ENCODE measurements around the gene SCN3A.

Gene SCN3A

DNA sequence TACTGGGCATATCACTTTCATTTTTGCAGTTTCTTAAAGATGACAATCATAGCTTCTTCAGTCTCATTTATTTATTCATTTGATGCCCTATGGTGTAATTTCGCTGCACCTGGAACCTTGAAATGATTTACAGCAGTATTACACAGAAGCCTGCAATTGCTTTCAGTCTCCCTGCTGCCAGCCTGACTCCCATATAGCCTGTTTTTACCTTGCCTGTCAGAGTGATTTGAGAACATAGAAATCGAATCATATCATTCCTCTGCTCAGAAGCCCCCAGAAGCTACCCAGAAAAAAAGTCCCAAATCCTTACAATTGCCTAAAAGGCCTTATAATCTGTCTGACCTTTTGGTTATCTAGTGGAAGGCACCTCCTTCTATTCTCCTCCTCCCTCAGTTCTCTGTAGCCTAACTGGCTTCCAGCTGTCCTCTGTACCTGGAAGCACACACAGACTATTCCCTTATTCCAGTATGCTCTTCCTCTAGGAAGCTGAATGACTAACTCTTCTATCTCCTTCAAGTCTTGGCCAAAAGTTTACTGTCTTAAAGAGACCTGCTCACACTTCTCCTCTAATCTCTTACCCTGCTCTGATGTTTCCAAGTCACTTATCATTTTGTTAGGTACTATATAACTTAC lies 12.6 kb downstream of the SCN3A start:
- no peak for DNase-seq

DNA sequence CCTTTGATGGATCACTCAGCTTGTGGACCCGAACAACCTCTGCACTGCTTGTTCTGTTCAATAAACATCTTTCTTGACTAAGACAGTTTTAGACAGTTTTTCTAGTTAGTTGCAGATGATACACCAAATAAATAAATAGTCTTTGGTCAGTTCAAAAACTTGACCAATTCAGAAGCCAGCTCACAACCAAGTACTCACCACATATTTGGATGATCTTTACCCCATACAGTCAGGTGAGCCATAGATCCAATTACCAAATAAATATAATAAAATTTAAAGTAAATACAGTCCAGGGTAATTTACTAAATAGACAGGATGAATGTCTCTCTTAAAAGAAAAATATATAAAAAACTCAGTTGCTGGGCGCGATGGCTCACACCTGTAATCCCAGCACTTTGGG lies 18.2 kb downstream of the SCN3A start:
- no peak for DNase-seq

DNA sequence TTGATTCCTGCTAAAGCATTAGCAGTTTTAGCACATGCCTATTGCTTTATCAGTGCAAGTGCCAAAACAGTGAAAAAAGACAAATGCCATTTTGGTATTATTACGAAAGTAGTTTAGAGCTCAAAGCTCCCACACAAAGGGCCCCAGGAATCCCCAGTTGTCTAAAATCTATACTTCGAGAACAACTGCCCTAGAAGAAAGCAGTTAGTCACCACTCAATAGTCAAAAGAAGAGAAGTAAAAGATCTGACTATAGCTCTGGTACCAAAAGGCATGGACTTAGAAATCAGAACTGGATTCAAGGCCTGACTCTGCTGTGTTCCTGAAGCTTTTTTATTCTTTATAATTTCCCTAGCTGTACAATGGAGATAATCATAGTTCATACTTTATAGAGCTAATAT lies 21.8 kb downstream of the SCN3A start:
- DNase-seq, result no peak

DNA sequence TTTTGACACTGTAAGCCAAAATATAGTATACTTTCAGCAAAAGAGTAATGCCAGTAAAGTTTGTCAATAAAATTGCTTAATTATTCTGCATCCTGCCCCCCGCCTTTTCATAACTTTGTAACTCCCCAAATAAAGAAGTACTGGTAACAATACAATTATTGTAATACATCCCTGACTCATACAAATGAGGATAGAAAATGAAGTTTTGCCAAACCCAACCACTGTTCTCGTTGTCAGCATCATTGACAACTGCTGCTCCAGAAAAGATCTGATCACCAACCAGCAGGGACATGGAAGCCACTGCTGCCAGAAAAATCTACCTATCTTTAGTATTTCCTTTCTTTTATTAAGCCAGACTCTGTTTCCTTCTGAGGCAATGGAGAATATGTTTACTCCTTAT lies 27.1 kb downstream of the SCN3A start:
- DNase-seq, result no peak

DNA sequence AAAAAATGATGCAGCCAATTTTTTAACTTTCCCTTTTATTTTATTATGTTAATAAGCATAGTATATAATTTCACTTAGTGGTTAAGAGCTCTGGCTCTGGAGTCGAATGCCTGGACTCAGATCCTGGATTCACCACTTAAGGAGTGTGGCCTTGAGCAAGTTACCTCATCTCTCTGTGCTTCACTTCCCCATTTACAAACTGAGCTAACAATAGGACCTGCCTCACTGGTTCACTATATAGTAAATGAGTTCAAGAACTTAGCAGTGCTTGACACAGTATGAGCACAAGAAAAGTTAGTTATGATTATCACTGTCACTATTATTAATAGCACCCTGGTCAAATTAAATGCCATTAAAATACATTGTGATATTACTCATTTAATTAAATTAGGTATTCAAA lies 30.6 kb downstream of the SCN3A start:
- DNase-seq, result no peak

DNA sequence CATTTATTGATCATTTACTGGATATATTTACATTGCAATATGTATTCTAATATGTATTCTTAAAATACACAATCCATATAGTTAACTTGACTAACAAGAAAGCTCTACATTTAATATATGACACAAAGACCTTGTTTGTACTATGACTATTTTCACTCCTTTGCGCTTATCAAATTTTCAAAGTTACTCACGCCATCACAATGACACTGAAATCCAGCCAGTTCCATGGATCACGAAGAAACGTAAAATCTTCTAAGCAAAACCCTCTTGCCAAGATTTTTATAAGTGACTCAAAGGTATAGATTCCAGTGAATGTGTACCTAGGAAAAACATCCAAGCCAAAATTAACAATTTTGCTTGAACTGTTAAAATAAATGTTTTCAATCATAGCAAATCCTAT lies 39.6 kb downstream of the SCN3A start:
- no peak for DNase-seq

DNA sequence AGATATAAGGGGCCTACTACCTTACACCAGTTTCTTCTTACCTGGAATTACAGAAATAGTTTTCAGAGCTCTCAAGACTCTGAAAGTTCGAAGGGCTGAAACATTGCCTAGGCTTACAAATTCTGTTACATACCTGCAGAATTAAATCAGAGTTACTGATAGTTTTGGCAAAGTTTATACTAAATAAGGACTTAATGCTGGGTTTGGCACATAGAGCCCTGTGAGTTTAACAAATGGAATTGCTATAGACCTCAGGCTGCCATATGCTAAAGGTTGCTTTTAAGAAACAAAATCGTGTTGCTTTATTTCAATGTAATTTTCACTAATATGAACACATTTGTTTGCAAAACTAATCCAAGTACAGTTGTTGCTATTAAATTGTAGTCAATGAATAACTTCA lies 40.1 kb downstream of the SCN3A start:
- no peak for DNase-seq

DNA sequence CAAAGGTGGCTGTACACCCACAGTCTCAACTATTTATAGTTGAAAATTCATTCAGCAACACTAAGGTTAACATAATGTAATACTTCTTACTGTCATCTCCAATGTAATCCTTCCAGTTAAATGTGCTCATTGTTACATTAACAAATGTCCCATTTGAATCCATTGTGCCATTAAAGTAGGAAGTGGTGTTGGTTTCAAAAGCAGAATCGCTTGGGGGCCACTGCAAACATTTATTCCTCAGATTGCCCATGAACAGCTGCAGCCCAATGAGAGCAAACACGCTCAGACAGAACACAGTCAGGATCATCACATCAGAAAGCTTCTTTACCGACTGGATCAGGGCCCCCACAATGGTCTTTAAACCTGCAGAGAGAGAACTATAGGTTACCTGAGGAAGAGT lies 41.4 kb downstream of the SCN3A start:
- no peak for DNase-seq

DNA sequence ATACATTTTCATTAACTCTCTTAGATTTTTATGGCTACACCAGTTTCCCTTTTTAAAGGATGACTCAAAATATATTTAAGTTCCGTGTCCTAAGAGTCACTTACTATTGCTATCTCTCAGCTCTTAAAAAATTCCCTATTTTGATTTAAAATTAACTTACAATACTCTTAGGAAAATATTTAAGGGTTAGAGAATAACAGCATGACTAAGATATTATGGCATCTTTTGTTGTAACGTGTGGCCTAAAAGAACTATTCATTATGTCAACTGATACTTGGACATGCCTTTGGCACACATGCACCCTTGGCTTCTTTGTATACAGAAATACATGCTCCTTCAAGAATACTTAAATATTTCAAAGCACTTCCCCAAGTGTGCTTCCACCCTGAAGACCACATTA lies 42.3 kb downstream of the SCN3A start:
- DNase-seq, result no peak

DNA sequence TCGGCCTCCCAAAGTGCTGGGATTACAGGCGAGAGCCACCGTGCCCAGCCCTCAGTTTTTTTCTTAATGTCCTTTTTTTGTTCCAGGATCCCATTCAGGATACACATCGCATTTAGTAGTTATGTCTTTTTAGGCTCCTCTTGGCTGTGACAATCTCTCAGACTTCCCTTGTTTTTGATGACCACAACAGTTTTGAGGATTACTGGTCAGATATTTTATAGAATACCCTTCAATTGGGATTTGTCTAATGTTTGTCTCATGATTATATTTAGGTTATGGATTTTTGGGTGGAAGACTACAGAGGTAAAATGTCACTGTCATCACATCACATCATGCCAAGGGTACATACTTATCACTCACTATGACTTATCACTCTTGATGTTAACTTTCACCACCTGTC lies 46.7 kb downstream of the SCN3A start:
- no peak for DNase-seq

DNA sequence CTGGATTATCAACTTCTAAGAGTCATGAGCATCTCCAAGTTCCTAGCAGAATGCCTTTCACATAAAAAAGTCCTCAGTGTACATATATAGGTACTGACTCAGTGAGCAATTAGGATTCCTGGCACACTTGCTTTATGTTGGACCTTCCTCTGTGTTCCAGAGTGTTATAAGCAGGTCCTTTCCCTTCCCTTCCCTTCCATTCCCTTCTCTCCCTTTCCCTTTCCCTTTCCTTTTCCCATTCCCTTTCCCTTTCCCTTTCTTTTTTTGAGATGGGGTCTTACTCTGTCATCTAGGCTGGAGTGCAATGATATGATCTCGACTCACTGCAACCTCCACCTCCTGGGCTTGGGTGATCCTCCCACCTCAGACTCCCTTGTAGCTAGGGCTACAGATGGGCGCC lies 48.7 kb downstream of the SCN3A start:
- DNase-seq, result no peak

DNA sequence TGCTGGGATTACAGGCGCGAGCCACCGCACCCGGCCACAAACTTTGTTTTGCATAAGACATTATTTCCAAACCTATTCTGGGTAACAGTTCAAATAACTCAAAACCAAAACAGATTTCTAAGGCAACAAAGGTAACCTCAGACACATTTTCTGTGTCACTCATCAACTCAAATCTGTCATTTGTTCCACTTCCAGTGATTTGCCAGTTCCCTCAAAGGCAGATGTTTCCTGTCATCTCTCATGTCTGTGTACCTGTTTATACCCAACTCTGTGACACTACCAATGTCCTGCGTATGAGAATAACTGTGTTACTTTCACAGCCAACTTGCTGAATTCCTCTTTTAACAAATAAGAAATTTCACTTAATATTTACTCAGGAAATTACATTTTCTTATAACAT lies 54.4 kb downstream of the SCN3A start:
- DNase-seq, result no peak

DNA sequence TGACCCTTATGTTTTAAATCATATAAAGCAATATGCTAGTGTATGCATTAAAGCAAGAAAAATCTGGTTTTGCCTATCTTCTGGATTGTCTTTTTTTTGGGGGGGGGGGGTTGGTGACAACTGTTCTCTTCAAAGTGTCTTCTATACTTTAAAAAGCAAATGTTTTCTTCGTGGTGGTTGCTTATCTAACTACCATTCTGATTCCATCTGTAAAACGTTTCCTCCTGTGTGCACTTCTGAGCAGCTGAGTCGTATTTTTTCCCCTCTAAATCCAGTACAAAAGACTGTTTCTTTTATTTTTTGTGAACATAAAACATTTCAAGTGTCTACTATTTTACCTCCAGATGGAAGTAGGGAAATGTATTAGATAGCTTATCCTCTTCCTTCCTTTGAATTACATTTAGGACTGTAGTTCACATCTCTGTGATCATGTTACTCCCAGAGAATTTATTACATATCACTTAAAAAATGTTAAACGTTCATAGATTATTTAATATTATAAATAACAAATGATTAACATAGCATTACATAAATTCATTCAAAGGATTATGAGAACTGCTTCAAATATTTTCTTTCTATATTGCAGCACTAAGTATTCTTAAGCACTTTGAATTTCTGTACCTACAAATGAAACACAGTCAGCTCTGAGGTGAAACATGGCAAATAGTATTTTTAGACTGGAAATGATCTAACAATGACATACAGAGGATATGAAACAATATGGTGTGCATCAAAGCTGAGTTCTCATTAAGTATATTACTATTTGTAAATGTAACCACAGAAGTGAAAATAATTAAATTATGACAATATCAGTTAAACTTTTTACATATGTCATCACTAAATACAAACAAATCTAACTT lies 56.4 kb downstream of the SCN3A start:
- DNase-seq, result no peak

DNA sequence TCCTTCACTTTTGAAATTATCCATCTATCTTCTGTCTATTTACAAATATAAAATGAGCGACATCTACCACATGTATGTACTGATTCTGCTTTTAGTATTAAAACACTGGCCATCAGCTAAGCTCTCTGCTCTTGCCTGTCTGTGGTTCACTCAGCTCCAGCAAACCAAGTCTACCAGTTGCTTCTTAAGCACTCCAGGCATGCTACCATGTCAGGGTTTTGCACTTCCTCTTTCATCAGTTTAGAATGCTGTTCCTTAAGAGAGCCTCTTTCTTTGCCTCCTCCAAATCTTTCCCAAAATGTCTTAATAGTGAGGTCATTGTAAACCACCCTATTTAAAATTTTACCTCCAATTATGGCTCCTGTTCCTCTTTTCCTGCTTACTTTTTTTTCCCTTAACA lies 59.5 kb downstream of the SCN3A start:
- no peak for DNase-seq

DNA sequence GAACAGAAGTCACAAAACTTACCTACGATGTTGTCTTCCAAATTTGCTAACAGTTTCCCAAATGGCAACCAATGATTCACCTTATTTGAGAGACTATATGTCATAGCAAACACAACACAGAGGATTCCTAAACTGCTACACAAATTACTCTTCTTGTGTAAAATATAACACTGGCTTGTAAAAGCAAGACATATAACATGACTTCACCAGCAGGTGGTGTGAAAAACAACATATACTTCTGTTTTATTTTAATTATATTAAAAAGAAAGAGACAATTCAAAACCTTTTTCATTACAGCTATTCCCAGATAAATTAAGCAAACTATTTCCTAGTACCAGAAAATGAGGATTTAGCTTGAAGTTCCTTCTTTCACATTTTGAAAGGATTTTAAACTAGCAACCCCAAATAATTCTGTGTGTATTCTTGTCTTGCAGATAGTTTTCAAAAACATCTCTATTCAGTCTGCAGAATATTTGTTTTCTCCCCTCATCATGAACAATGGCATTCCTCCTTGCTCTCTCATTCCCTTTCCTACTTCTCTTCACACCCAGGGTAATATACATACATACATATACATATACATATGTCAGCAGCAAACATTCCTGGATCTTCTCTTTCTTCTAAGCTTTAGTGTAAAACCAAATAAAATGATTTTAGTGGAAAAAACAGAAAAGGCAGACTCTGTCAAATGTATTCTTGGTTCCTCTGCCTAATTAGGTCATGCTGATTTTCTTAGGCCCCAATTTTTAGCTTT lies 62.1 kb downstream of the SCN3A start:
- no peak for DNase-seq

DNA sequence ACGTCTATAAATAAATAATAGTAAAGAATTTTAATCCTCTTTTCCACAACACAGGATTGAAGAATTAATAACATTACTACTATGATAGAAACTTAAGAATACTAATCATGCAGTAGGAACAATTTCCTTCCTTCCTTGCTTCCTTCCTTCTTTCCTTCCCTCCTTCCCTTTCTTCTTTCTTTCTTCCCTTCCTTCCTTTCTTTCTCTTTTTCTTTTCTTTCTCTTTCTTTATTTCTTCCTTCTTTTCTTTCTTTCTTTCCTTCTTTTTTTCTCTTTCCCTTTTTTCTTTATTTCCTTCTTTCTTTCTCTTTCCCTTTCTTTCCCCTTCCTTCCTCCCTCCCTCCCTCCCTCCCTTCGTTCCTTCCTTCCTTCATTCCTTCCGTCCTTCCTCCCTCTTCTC lies 77.6 kb downstream of the SCN3A start:
- no peak for DNase-seq

DNA sequence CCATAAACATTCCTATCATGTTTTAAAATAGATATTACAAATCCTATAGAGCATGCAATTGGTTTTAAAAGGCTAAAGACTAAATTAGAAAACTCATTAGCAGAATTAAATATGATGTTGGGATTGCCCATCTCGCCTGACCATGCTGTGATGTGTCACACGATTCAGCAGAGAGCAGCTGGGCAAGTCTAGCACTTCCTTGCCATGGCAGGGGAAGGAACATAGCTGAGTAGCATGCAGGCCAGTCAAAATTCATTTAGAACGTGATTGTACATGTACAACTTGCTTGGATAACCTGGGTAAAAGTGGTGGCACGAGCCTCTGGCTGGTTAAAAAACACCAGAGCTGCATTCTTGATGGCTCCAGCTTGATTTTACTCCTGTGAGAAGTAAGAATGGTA lies 81.3 kb downstream of the SCN3A start:
- no peak for DNase-seq

DNA sequence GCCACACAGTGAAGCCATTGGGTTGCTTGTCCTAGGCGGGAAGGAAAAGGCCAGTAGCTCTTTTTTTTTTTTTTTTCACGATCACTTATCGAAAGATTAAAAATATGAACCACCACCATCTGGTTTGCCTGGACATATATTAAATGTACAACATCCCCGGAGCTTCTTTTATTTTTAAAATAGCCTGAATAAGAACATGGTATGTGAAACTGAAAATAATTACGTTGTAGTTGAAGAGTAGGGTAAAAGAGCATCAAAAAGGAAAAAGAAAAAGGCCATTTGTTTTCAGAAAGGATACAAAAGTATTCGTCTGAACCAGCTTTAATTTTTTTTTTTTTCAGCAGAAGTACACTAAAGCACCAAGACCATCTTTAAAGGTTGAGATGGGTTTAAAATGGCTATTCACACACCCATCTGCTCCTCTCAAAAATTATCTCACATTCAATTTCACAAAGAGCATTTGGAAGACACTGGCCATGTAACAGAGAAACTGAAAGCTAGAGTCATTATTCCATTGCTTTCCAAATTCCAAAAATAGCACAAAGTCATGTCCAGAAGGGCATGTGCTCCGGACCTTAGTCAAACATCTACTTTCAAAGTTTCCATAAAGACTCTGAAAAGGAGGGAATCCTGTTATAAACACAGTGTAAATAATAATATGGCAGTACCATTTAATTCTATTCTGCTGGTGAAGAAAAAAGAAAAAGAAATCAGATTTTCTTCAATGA lies 82.9 kb downstream of the SCN3A start:
- no peak for DNase-seq

DNA sequence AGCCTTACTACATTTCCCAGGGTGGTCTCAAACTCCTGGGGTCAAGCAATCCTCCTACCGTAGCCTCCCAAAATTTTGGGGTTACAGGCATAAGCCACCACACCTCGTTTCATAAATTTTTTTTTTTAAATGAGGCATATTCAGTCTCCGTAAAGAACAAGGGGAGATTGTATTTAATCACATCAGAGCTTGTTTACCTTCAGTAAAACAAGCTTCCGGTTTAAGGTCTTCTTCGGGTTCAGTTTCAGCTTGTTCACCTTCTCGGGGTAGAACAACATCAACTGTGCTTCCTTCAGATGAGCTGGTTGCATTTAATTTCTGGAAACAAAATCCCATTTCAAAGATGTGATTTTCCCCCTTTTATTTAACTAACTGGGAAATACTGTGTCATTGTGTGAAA lies 88.6 kb downstream of the SCN3A start:
- DNase-seq, result no peak

DNA sequence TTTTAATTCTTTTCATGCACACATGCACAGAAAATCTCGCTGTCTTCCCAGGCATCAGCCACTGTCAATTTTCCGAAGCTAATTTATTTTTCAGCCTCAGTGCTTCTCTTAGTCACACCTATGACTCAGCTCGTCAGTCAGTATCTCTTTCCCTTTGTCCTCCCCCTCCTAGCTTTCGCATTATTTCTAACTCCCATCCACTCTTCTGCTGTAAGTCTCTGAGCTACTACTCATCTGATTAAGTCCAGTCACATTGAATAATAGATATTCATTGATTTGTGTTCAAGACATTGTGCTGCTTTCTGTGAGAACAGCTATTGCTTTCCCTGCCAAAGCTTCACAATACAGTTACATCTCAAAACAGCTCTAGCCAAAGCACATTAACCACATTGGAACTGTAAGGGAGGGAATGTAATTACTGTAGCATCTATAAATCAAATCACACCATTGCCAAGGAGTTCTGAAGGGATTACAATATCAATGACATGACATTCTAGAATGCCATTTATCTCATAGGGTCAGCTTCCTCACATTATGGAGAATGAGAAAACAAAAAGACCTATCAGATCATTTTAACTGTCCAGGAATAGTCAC lies 89.4 kb downstream of the SCN3A start:
- DNase-seq, result no peak

DNA sequence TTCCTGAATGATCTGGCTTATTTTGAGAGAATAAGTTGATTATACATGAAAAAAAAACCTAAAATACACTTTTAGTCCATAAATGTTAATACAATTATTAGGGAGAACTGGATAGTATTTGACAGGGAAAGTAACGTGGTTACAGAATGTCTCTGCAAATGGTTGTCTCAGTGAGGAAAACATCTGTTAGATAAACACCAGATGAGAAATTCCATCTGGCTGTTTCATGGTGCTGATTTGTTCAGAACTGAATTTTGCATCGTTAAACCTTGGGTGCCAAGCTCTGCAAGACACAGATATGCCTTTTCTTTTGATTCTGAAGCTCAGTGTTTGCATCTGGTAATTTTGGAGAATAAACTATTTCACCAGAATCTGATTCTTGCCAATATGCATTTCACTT lies 90.4 kb downstream of the SCN3A start:
- DNase-seq, result no peak

DNA sequence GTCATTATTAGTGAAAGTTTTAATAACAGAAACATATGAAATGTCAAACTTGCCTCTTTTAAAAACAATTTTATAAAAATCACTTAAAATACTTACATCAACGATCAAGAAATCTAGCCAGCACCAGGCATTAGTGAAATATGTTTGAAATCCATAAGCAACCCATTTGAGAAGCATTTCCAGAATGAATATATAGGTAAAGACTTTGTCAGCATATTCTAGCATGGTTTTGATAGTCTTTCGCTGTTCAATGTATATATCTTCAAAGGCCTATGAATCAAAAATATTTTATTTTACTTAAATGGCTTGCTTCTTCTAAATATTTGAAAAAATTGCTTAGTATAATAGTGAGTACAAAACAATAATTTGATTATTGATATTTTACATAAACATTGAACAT lies 91.1 kb downstream of the SCN3A start:
- no peak for DNase-seq

Data from right kidney (tissue), 1 donor.